IMR-90 (cell line): Measurements from ENCODE around the gene PRR16. TPM values are rescaled to one million over a fixed set of nuclear protein-coding genes. Genes with fewer than 3 reads are reported as not detected.

Source experiments
- ATAC-seq: fragments of 200-7000 bp; cut with Tn5 transposase; 2 replicates; pipeline ENCODE4 v1.9.1; 2020; ENCODE audit warnings: low read depth, mild to moderate bottlenecking, moderate library complexity
- BruUV-seq: library from RNA; stranded (reverse); fragments of 400-500 nt; replicated peaks from 2 replicates; lab custom pipeline; 2021; lab: Mats Ljungman, UMichigan
- CTCF ChIA-PET: fragments of 300-600 bp; formaldehyde crosslinking; extraction: SDS; loops from one replicate; lab custom pipeline; 2021; ENCODE audit warnings: antibody characterized with exemption; lab: Yijun Ruan, JAX
- POLR2A ChIA-PET: fragments of 300-600 bp; sonication (Branson Sonifier 250); formaldehyde crosslinking; loops from one replicate; lab custom pipeline; 2022; ENCODE audit warnings: antibody characterized with exemption; ENCODE audit not compliant: unreplicated experiment; lab: Charles Lee
- DNase-seq: peaks from one replicate; pipeline ENCODE4 v3.0.0; 2013
- H2AFZ ChIP-seq: replicated peaks from 2 replicates; pipeline ENCODE3; 2013; ENCODE audit warnings: low read length, mild to moderate bottlenecking; ENCODE audit not compliant: poor library complexity
- H2AK5ac ChIP-seq: 2 replicates; pipeline ENCODE4 v1.6.1; 2013; ENCODE audit warnings: low read depth, low read length, inconsistent platforms
- H2AK9ac ChIP-seq: replicated peaks from 2 replicates; pipeline ENCODE3; 2013; ENCODE audit warnings: mild to moderate bottlenecking, low read depth, low read length, moderate library complexity; ENCODE audit not compliant: poor library complexity
- H2BK120ac ChIP-seq: 2 replicates; pipeline ENCODE4 v1.6.1; 2013; ENCODE audit warnings: low read depth, low read length, inconsistent platforms
- H2BK15ac ChIP-seq: 3 replicates; pipeline ENCODE4 v1.6.1; 2013; ENCODE audit warnings: low read depth, low read length, inconsistent platforms
- H2BK20ac ChIP-seq: 2 replicates; pipeline ENCODE4 v1.6.1; 2013; ENCODE audit warnings: low read depth, mild to moderate bottlenecking, inconsistent platforms, low read length, moderate library complexity
- H2BK5ac ChIP-seq: 2 replicates; pipeline ENCODE4 v1.6.1; 2013; ENCODE audit warnings: mild to moderate bottlenecking, low read depth, low read length, inconsistent platforms; ENCODE audit not compliant: poor library complexity, severe bottlenecking
- H3K14ac ChIP-seq: replicated peaks from 2 replicates; pipeline ENCODE4 v1.6.1; 2013; ENCODE audit warnings: low read depth, low read length, inconsistent platforms
- H3K18ac ChIP-seq: 2 replicates; pipeline ENCODE4 v1.6.1; 2013; ENCODE audit warnings: low read depth, low read length, control low read depth
- H3K23ac ChIP-seq: 2 replicates; pipeline ENCODE4 v1.6.1; 2013; ENCODE audit warnings: low read depth, low read length, inconsistent platforms
- H3K27ac ChIP-seq: 2 replicates; pipeline ENCODE4 v1.5.1; 2013; ENCODE audit warnings: mild to moderate bottlenecking, control low read depth, low read length; ENCODE audit not compliant: insufficient read depth
- H3K27me3 ChIP-seq: 2 replicates; pipeline ENCODE4 v1.6.1; 2013; ENCODE audit warnings: low read length; ENCODE audit not compliant: control insufficient read depth, insufficient read depth
- H3K36me3 ChIP-seq: 2 replicates; pipeline ENCODE4 v1.6.1; 2013; ENCODE audit warnings: low read length, mixed read lengths; ENCODE audit not compliant: control insufficient read depth, insufficient read depth
- H3K4ac ChIP-seq: 2 replicates; pipeline ENCODE4 v1.6.1; 2013; ENCODE audit warnings: low read depth, low read length, inconsistent platforms
- H3K4me1 ChIP-seq: 2 replicates; pipeline ENCODE4 v1.6.1; 2013; ENCODE audit warnings: low read length, mixed read lengths; ENCODE audit not compliant: control insufficient read depth, insufficient read depth
- H3K4me2 ChIP-seq: 2 replicates; pipeline ENCODE4 v1.6.1; 2013; ENCODE audit warnings: low read depth, mild to moderate bottlenecking, control low read depth, low read length, moderate library complexity
- H3K4me3 ChIP-seq: 2 replicates; pipeline ENCODE4 v1.5.1; 2013; ENCODE audit warnings: low read depth, mild to moderate bottlenecking, control low read depth, low read length, moderate library complexity; ENCODE audit not compliant: insufficient read depth
- H3K56ac ChIP-seq: 2 replicates; pipeline ENCODE4 v1.6.1; 2013; ENCODE audit warnings: low read length, inconsistent platforms; ENCODE audit not compliant: insufficient read depth; ENCODE audit errors: extremely low read depth
- H3K79me1 ChIP-seq, 2 experiments: 2 replicates each; pipeline ENCODE4 v1.6.1; 2013; ENCODE audit warnings: low read length in 2 of 2, inconsistent platforms in 1 of 2, low read depth in 1 of 2
- H3K9ac ChIP-seq: 2 replicates; pipeline ENCODE4 v1.6.1; 2013; ENCODE audit warnings: low read depth, low read length, control low read depth
- H3K9me1 ChIP-seq: 2 replicates; pipeline ENCODE4 v1.6.1; 2013; ENCODE audit warnings: low read length, inconsistent platforms; ENCODE audit not compliant: insufficient read depth
- H3K9me3 ChIP-seq: 2 replicates; pipeline ENCODE4 v1.6.1; 2013; ENCODE audit warnings: low read length; ENCODE audit not compliant: control insufficient read depth, insufficient read depth
- H4K20me1 ChIP-seq: 2 replicates; pipeline ENCODE4 v1.6.1; 2013; ENCODE audit warnings: low read length, inconsistent platforms; ENCODE audit not compliant: insufficient read depth
- H4K5ac ChIP-seq: 2 replicates; pipeline ENCODE4 v1.6.1; 2013; ENCODE audit warnings: mild to moderate bottlenecking, low read depth, low read length, control low read depth
- H4K8ac ChIP-seq, 2 experiments: 2 replicates each; pipeline ENCODE4 v1.6.1; 2013; ENCODE audit warnings: low read depth in 2 of 2, low read length in 2 of 2, control low read depth in 1 of 2, inconsistent platforms in 1 of 2
- H4K91ac ChIP-seq: 2 replicates; pipeline ENCODE4 v1.6.1; 2013; ENCODE audit warnings: low read depth, low read length, inconsistent platforms; ENCODE audit not compliant: insufficient read depth
- BHLHE40 ChIP-seq: fragments of 150-350 bp; IDR thresholded peaks from 2 replicates; pipeline ENCODE4 v1.6.1; 2016; ENCODE audit warnings: mild to moderate bottlenecking, low read depth, low read length
- CEBPB ChIP-seq: IDR thresholded peaks from 2 replicates; pipeline ENCODE4 v1.6.1; 2012; ENCODE audit warnings: low read depth, low read length, improper control_type of control experiment
- CHD1 ChIP-seq: IDR thresholded peaks from 2 replicates; pipeline ENCODE4 v1.6.1; 2012; ENCODE audit warnings: low read depth, low read length, improper control_type of control experiment
- CTCF ChIP-seq: conservative IDR thresholded peaks from 2 replicates; pipeline ENCODE4 v1.5.1; 2012; ENCODE audit warnings: mild to moderate bottlenecking, low read depth, low read length, improper control_type of control experiment
- ELK1 ChIP-seq: fragments of 150-350 bp; IDR thresholded peaks from 2 replicates; pipeline ENCODE4 v1.6.1; 2016; ENCODE audit warnings: low read depth, mild to moderate bottlenecking, low read length, moderate library complexity, borderline replicate concordance
- FOS ChIP-seq: fragments of 150-350 bp; IDR thresholded peaks from 2 replicates; pipeline ENCODE4 v1.6.1; 2016; ENCODE audit warnings: low read depth, low read length
- MAFK ChIP-seq: IDR thresholded peaks from 2 replicates; pipeline ENCODE4 v1.6.1; 2012; ENCODE audit warnings: low read depth, low read length, improper control_type of control experiment
- MAZ ChIP-seq: IDR thresholded peaks from 2 replicates; pipeline ENCODE4 v1.6.1; 2012; ENCODE audit warnings: low read depth, mild to moderate bottlenecking, low read length, improper control_type of control experiment, moderate library complexity, borderline replicate concordance
- MXI1 ChIP-seq: IDR thresholded peaks from 2 replicates; pipeline ENCODE4 v1.6.1; 2012; ENCODE audit warnings: low read depth, mild to moderate bottlenecking, low read length, moderate library complexity, borderline replicate concordance
- NFE2L2 ChIP-seq: fragments of 150-350 bp; IDR thresholded peaks from 2 replicates; pipeline ENCODE4 v1.6.1; 2016; ENCODE audit warnings: low read depth, mild to moderate bottlenecking, low read length
- POLR2A ChIP-seq: IDR thresholded peaks from 2 replicates; pipeline ENCODE4 v1.6.1; 2012; ENCODE audit warnings: mild to moderate bottlenecking, low read depth, low read length
- RAD21 ChIP-seq: IDR thresholded peaks from 2 replicates; pipeline ENCODE4 v1.6.1; 2012; ENCODE audit warnings: low read length, improper control_type of control experiment
- RCOR1 ChIP-seq: IDR thresholded peaks from 2 replicates; pipeline ENCODE4 v1.6.1; 2012; ENCODE audit warnings: mild to moderate bottlenecking, low read length, improper control_type of control experiment; ENCODE audit not compliant: insufficient replicate concordance
- RFX5 ChIP-seq: IDR thresholded peaks from 2 replicates; pipeline ENCODE4 v1.8.0; 2012; ENCODE audit warnings: low read depth, mild to moderate bottlenecking, low read length, moderate library complexity
- SMC3 ChIP-seq: fragments of 150-350 bp; IDR thresholded peaks from 2 replicates; pipeline ENCODE4 v1.6.1; 2016; ENCODE audit warnings: low read depth, mild to moderate bottlenecking, antibody characterized with exemption, low read length, moderate library complexity
- USF2 ChIP-seq: fragments of 150-350 bp; IDR thresholded peaks from 2 replicates; pipeline ENCODE4 v1.6.1; 2017; ENCODE audit warnings: mild to moderate bottlenecking, antibody characterized with exemption, low read length, low read depth
- WGBS, 2 experiments: methylation state at CpG; one replicate each; pipeline versions ENCODE4 v1.1.5 to v1.1.7; 2013; ENCODE audit warnings: missing lambda C conversion rate in 2 of 2; ENCODE audit not compliant: insufficient read length in 1 of 2; ENCODE audit errors: extremely low coverage in 2 of 2; 5-methylcytosine and 5-hydroxymethylcytosine counted together
- dilution Hi-C: fragments of 300-500 bp; cut with HindIII; formaldehyde crosslinking; loops from one replicate; pipeline ENCODE4 v1.14.3; 2018; ENCODE audit warnings: low sequenced_read_pairs; ENCODE audit not compliant: unreplicated experiment
- in situ Hi-C: fragments of 300-500 bp; cut with MboI; formaldehyde crosslinking; loops from 3 replicates; pipeline ENCODE4 v1.14.3; 2019; ENCODE audit warnings: low sequenced_read_pairs, inconsistent platforms, mixed read lengths
- intact Hi-C: fragments of 100-400 bp; cut with micrococcal nuclease; formaldehyde crosslinking; loops from 2 replicates; pipeline ENCODE4 v1.10.0; 2022
- polyA plus RNA-seq, 3 experiments: library from polyadenylated mRNA; depleted of rRNA; stranded (reverse); fragments of >200 nt; gene quantifications; 2 replicates each; pipeline ENCODE4 v1.2.3, GENCODE V29; 2012; ENCODE audit warnings: low replicate concordance in 1 of 3
- total RNA-seq: library from RNA; depleted of rRNA; stranded (reverse); fragments of >200 nt; gene quantifications from 2 replicates; pipeline ENCODE4 v1.2.3, GENCODE V29; 2012

The PRR16 gene
- total and polyA plus RNA-seq, 2 of the 4 experiments (the other 2 are of a cell fraction): 9.9 to 45.2 TPM

- Histone ChIP-seq H2AK9ac (no peak overlapping the region), H3K4ac (no peak overlapping the region), H3K14ac (no peak overlapping the region), H3K4me2 (no peak overlapping the region), H3K9me1 (peaks cover 4% of the 10 kb centered on the region; the same call in 1 of the 2 replicates), H2BK20ac (no peak overlapping the region), H3K9ac (no peak overlapping the region), H2AFZ (no peak overlapping the region), H4K20me1 (no peaks in the 10 kb centered on the region), H3K36me3 (no peaks in the 10 kb centered on the region), H4K8ac (no peak overlapping the region), H2BK15ac (no peak overlapping the region), H3K27me3 (no peaks in the 10 kb centered on the region), H2BK120ac (no peak overlapping the region), H2AK5ac (no peak overlapping the region), H3K4me3 (no peak overlapping the region), H3K56ac (no peak overlapping the region), H4K91ac (no peak overlapping the region), H3K27ac (no peak overlapping the region), H3K79me1 (peaks cover 24 to 28% of the 10 kb centered on the region in 2 experiments), H2BK5ac (no peak overlapping the region), H3K23ac (no peak overlapping the region), H3K9me3 (no peaks in the 10 kb centered on the region), H3K18ac (no peak overlapping the region), H3K4me1 (0 out of 2 replicates have a peak, but pooled peaks cover 2% of the 10 kb centered on the region), H4K5ac (peak overlapping the region; percentile 37; the same call in 1 of the 2 replicates)
- CTCF ChIA-PET: no interaction called here
- DNase-seq: no peak
- no TSS peak for BruUV-seq
- ATAC-seq: no peak
- WGBS, 2 experiments: 100% methylated on average over 1 of the region's 2 CpGs; no CpG with 5 or more reads in 1 of the 2 experiments
- intact Hi-C loops: loop anchor here (5.0 kb wide), 1 partner anchor 42 kb away; no protein-coding TSS in a partner anchor
- in situ Hi-C loops: no loop called here
- POLR2A ChIA-PET: no interaction called here
- TF ChIP-seq RCOR1 (no peak), SMC3 (no peak), CHD1 (no peak), POLR2A (no peak), USF2 (no peak), RAD21 (no peak), MXI1 (no peak), FOS (no peak), BHLHE40 (no peak), CEBPB (no peak), MAFK (no peak), RFX5 (no peak), NFE2L2 (no peak), MAZ (no peak), CTCF (no peak), ELK1 (no peak)
- dilution Hi-C loops: no loop called here
Observed at GRCh38 chr5:120555345-120555744, 91.2 kb downstream of the PRR16 start.
